OCI-LY1 (cell line): ENCODE measurements around the gene USP13.

Experiments used
- EZH2 ChIP-seq: fragments of 200-600 bp; sonication (generic), shearing (Covaris generic); IDR thresholded peaks from 2 replicates; pipeline ENCODE4 v1.8.0; 2017; ENCODE audit warnings: borderline replicate concordance, mixed run types, mild to moderate bottlenecking, antibody characterized with exemption, low read length, moderate library complexity, mixed read lengths
- TF ChIP-seq, protein P1 (sequence below): fragments of 200-600 bp; sonication (generic), shearing (Covaris generic); IDR thresholded peaks from 2 replicates; pipeline ENCODE4 v1.5.1; 2017; ENCODE audit warnings: mild to moderate bottlenecking, antibody characterized with exemption, low read length, moderate library complexity, mixed read lengths

DNA sequence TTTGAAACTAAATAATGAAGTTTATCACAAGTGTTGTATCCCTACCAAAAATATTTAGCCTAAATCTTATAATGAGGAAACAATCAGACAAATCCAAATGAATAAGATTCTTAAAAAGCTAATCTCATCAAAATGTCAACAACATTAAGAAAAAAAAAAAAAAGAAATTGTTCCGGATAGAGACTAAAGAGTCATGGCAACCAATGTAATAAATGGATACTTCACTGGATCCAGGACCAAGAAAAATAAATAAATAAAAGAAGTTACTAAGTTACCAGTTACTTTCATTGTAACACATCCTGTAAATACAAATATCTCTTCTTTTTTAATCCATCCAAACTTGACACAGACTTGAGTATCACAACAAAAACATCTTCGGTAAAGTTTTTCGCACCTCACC lies 49.0 kb upstream of the USP13 start:
- TF ChIP-seq, protein P1, sequence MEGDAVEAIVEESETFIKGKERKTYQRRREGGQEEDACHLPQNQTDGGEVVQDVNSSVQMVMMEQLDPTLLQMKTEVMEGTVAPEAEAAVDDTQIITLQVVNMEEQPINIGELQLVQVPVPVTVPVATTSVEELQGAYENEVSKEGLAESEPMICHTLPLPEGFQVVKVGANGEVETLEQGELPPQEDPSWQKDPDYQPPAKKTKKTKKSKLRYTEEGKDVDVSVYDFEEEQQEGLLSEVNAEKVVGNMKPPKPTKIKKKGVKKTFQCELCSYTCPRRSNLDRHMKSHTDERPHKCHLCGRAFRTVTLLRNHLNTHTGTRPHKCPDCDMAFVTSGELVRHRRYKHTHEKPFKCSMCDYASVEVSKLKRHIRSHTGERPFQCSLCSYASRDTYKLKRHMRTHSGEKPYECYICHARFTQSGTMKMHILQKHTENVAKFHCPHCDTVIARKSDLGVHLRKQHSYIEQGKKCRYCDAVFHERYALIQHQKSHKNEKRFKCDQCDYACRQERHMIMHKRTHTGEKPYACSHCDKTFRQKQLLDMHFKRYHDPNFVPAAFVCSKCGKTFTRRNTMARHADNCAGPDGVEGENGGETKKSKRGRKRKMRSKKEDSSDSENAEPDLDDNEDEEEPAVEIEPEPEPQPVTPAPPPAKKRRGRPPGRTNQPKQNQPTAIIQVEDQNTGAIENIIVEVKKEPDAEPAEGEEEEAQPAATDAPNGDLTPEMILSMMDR = no peak
- TF ChIP-seq EZH2 = no peak
